Epithelial cell of esophagus (primary cell): ENCODE data around the gene ADPRM.
A peak's percentile ranks its signal among the peaks of the same experiment; 100 is the strongest.
"Not testable (repeated sequence)": the region's sequence is repeated elsewhere in the genome, so short reads cannot be mapped to it uniquely, and the experiment has no call there.

Experiments used
- DNase-seq: peaks from one replicate; pipeline ENCODE4 v3.0.0; 2010; ENCODE audit warnings: low read depth
- H3K4me3 ChIP-seq: 2 replicates; pipeline ENCODE4 v1.5.1; 2011; ENCODE audit warnings: mild to moderate bottlenecking, low read length, control low read depth
- TF ChIP-seq, protein P1 (sequence below): IDR thresholded peaks from 2 replicates; pipeline ENCODE4 v1.5.1; 2011; ENCODE audit warnings: low read depth, mild to moderate bottlenecking, low read length, control low read depth, inconsistent platforms; ENCODE audit not compliant: insufficient read depth; ENCODE audit errors: missing control alignments

Gene ADPRM

DNA sequence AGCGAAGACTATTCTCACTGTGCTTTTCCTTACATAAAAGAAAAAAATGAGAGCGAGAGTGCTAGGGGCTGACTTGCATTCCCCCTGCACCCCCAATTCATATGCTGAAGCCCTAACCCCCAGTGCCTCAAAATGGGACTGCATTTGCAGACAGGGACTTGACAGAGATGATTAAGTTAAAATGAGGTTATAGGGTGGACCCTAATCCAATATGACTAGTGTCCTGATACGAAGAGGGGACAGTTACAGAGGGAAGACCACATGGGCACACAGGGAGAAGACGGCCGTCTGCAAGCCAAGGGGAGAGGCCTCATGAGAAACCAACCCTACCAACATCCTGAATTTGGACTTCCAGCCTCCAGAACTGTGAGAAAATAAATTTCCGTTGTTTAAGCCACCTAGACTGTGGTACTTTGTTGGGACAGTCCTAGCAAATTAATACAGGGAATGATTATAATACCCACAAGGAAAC, 34.0 kb downstream of the ADPRM start:
- no peak for DNase-seq
- H3K4me3 ChIP-seq: no peak overlapping the region
- TF ChIP-seq, protein P1, sequence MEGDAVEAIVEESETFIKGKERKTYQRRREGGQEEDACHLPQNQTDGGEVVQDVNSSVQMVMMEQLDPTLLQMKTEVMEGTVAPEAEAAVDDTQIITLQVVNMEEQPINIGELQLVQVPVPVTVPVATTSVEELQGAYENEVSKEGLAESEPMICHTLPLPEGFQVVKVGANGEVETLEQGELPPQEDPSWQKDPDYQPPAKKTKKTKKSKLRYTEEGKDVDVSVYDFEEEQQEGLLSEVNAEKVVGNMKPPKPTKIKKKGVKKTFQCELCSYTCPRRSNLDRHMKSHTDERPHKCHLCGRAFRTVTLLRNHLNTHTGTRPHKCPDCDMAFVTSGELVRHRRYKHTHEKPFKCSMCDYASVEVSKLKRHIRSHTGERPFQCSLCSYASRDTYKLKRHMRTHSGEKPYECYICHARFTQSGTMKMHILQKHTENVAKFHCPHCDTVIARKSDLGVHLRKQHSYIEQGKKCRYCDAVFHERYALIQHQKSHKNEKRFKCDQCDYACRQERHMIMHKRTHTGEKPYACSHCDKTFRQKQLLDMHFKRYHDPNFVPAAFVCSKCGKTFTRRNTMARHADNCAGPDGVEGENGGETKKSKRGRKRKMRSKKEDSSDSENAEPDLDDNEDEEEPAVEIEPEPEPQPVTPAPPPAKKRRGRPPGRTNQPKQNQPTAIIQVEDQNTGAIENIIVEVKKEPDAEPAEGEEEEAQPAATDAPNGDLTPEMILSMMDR: no peak

DNA sequence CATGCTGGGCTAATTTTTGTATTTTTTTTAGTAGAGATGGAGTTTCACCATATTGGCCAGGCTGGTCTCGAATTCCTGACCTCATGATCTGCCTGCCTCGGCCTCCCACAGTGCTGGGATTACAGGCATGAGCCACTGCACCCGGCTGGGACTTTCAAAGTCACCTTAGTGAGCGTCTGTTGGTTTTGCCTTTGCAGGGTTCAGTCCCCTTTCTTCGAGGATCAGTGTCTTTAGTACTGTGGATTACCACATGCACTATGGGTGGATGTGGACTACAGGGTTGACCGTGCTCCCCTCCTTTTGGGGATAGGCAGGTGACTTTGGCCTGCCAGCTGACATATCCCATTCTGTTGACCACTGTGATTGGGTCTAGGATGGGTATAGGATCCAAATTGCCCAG, 34.7 kb downstream of the ADPRM start:
- not testable (repeated sequence) for H3K4me3 ChIP-seq, DNase-seq

DNA sequence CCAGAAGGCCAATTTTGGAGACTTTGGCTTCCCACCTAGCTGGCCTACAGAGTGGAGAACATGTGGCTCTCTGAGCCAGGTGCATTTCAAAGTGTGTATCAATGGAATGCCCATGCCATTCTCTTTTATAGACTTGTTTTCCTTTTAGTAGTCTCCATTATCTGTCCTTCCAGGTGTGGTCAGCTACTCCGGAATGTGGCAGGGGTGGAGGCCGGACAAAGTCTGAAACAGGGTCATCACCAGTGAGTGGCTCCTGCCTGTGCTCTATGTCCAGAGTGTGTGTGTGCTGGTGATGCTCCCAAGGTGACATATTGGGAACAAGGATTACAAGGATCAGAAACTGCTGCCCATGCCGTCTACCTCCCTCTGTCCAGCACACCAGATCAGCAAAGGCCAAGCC, 36.3 kb downstream of the ADPRM start:
- TF ChIP-seq, protein P1: no peak
- no peak for DNase-seq
- no peak overlapping the region for H3K4me3 ChIP-seq

DNA sequence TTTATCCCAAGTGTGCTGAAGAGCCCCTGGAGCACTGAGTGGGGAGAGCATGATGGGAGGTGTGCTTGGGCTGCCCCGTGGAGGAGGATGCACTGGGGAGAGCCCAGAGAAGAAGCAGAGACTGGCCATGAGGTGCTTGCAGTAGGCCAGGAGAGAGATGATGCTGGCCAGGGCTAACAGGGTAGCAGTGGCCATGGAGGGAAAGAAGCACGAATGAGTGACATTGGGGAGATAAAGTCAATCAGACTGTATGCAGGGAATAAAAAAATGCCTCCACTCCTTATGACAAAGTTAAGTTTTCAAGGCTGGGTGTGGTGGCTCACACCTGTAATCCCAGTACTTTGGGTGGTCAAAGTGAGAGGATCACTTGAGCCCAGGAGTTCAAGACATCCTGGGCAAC, 37.9 kb downstream of the ADPRM start:
- TF ChIP-seq, protein P1: no peak
- no peak for DNase-seq
- no peak overlapping the region for H3K4me3 ChIP-seq

DNA sequence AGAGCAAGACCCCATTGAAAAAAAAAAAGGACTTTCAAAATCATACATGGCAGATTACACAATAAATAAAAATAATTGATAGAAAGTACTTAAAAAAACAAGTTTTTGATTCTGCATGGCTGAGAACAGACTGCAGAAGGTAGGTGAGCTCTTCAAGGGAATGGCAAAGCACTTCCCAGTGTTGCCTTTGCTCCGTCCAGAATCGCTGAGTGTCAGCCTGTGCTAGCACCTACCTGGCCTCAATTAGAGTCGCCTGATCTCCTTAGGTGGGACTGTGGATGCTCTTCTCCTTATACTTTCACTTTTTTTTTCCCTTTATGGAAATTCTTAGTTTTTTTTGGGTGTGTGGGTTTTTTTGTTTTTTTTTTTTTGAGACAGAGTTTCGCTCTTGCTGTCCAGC, 38.4 kb downstream of the ADPRM start:
- TF ChIP-seq, protein P1: no peak
- no peak for DNase-seq
- no peak overlapping the region for H3K4me3 ChIP-seq

DNA sequence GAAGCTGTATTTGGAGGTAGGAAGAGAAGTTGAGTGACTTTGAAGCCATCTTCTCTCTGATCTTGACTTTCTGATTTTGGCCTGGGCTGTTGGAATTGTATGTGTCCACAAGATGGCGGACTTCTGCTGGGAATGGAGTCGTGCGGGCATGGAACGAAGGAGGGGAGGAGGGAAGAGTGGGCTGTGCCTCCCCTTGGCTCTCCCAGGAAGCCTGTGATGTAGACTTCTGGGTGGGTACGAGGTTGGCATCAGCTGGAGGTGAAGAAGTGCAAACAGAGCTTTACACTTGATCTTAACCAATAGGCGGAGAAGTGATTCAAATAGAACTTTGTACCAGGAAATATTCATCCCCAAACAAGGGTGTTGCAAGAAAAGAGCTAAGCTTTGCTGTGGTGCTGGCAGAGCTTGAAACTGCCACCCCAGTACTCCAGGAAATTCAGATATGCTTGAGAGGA, 39.8 kb downstream of the ADPRM start:
- H3K4me3 ChIP-seq: no peak overlapping the region
- DNase-seq: peak; percentile 66
- TF ChIP-seq, protein P1: peak; percentile 90

DNA sequence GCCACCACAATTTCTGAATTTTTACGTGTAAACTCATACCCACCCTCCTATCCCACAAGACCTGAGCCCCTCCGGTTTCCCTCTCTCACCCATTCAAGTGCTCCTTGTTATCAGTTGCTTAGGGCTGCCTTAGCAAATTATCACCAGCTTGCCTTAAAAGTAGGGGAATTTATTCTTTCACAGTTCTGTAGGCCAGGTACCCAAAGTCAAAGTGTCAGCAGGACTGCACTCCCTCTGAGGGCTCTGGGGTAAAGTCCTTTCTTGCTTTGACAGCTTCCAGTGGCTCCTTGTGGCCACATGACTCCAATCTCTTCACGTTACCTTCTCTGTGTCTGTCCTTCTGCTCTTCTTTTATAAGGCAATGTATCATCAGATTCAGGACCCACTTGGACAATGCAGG, 40.3 kb downstream of the ADPRM start:
- DNase-seq: no peak
- no peak overlapping the region for H3K4me3 ChIP-seq
- TF ChIP-seq, protein P1: no peak
